CD14-positive monocyte (primary cell): ENCODE results near the gene B3GALT4. TPM values are rescaled to one million over a fixed set of nuclear protein-coding genes. Genes with fewer than 3 reads are reported as not detected.

Source experiments
- DNase-seq, 3 donors: peaks; one replicate each; pipeline ENCODE4 v3.0.0-alpha.2; 2011 to 2022
- H2AFZ ChIP-seq: 2 replicates; pipeline ENCODE4 v1.6.0; 2012; ENCODE audit warnings: mild to moderate bottlenecking, low read depth, low read length, inconsistent platforms; ENCODE audit not compliant: insufficient read depth, poor library complexity, severe bottlenecking
- H3K27ac ChIP-seq, 2 donors: 1 replicate in 1 of 2; 2 replicates in 1 of 2; pipeline ENCODE4 v1.5.1; 2012 to 2013; ENCODE audit warnings: low read length in 2 of 2, control low read depth in 1 of 2, inconsistent platforms in 1 of 2, low read depth in 1 of 2, mild to moderate bottlenecking in 1 of 2
- H3K27me3 ChIP-seq, 2 donors: one replicate each; pipeline versions ENCODE4 v1.6.0 to v1.6.1; 2011 to 2013; ENCODE audit warnings: low read length in 2 of 2; ENCODE audit not compliant: control insufficient read depth in 2 of 2, insufficient read depth in 2 of 2
- H3K36me3 ChIP-seq, 2 donors: replicated peaks in 1 of 2; 1 replicate in 1 of 2; 2 replicates in 1 of 2; pipeline versions ENCODE4 v1.5.1 to v1.6.1; 2012 to 2013; ENCODE audit warnings: low read length in 2 of 2, control low read depth in 1 of 2, inconsistent platforms in 1 of 2, mild to moderate bottlenecking in 1 of 2; ENCODE audit not compliant: insufficient read depth in 2 of 2, control insufficient read depth in 1 of 2
- H3K4me1 ChIP-seq, 2 donors: 1 replicate in 1 of 2; 2 replicates in 1 of 2; pipeline versions ENCODE4 v1.5.1 to v1.6.1; 2012 to 2013; ENCODE audit warnings: low read length in 2 of 2, control low read depth in 1 of 2, inconsistent platforms in 1 of 2, mild to moderate bottlenecking in 1 of 2, moderate library complexity in 1 of 2; ENCODE audit not compliant: insufficient read depth in 2 of 2, control insufficient read depth in 1 of 2
- H3K4me2 ChIP-seq: replicated peaks from 2 replicates; pipeline ENCODE3; 2012; ENCODE audit warnings: low read length, moderate library complexity, mild to moderate bottlenecking; ENCODE audit not compliant: poor library complexity, severe bottlenecking; ENCODE audit errors: extremely low read depth
- H3K4me3 ChIP-seq, 3 experiments: fragments of 200-600 bp in 1 of 3; sonication (generic) in 1 of 3; replicated peaks in 1 of 3; 1 replicate in 2 of 3; 2 replicates in 1 of 3; pipeline ENCODE4 v1.5.1; 2011 to 2013; ENCODE audit warnings: low read length in 3 of 3, mild to moderate bottlenecking in 3 of 3, control low read depth in 2 of 3, low read depth in 2 of 3, inconsistent platforms in 1 of 3, moderate library complexity in 1 of 3
- H3K79me2 ChIP-seq: 2 replicates; pipeline ENCODE4 v1.6.0; 2012; ENCODE audit warnings: mild to moderate bottlenecking, control low read depth, inconsistent platforms, low read length, moderate library complexity; ENCODE audit not compliant: insufficient read depth
- H3K9ac ChIP-seq: 2 replicates; pipeline ENCODE4 v1.6.0; 2017; ENCODE audit warnings: low read length, mild to moderate bottlenecking; ENCODE audit not compliant: insufficient read depth, poor library complexity, severe bottlenecking
- H3K9me3 ChIP-seq, 2 donors: replicated peaks in 1 of 2; 1 replicate in 1 of 2; 2 replicates in 1 of 2; pipeline versions ENCODE4 v1.5.1 to v1.6.1; 2012 to 2013; ENCODE audit warnings: low read length in 2 of 2, control low read depth in 1 of 2; ENCODE audit not compliant: control insufficient read depth in 1 of 2, insufficient read depth in 1 of 2
- H4K20me1 ChIP-seq: 2 replicates; pipeline ENCODE4 v1.6.0; 2012; ENCODE audit warnings: mild to moderate bottlenecking, low read length, control low read depth, moderate library complexity; ENCODE audit not compliant: insufficient read depth
- H3K27ac Mint-ChIP-seq, 7 donors: one replicate each; pipeline ENCODE4 v1.8.0; 2020; ENCODE audit warnings: mild to moderate bottlenecking in 7 of 7, mixed read lengths in 7 of 7, moderate library complexity in 6 of 7, inconsistent platforms in 2 of 7
- H3K27me3 Mint-ChIP-seq, 3 donors: one replicate each; pipeline ENCODE4 v1.8.0; 2021 to 2022; ENCODE audit warnings: low read depth in 3 of 3, mild to moderate bottlenecking in 3 of 3, mixed read lengths in 3 of 3, moderate library complexity in 3 of 3, inconsistent platforms in 1 of 3
- H3K36me3 Mint-ChIP-seq, 2 donors: one replicate each; pipeline ENCODE4 v1.8.0; 2020; ENCODE audit warnings: mixed read lengths in 2 of 2, inconsistent platforms in 1 of 2, mild to moderate bottlenecking in 1 of 2
- H3K4me1 Mint-ChIP-seq: one replicate; pipeline ENCODE4 v1.8.0; 2020; ENCODE audit warnings: mild to moderate bottlenecking, mixed read lengths
- H3K4me3 Mint-ChIP-seq, 2 donors: one replicate each; pipeline ENCODE4 v1.8.0; 2020; ENCODE audit warnings: mild to moderate bottlenecking in 2 of 2, mixed read lengths in 2 of 2, moderate library complexity in 1 of 2
- H3K9me3 Mint-ChIP-seq, 7 donors: one replicate each; pipeline ENCODE4 v1.8.0; 2020 to 2022; ENCODE audit warnings: mixed read lengths in 7 of 7, mild to moderate bottlenecking in 6 of 7, moderate library complexity in 6 of 7, inconsistent platforms in 2 of 7
- WGBS: methylation state at CpG from one replicate; pipeline ENCODE4 v1.1.5; 2013; ENCODE audit warnings: missing lambda C conversion rate; ENCODE audit not compliant: insufficient coverage; 5-methylcytosine and 5-hydroxymethylcytosine counted together
- intact Hi-C, 2 donors: fragments of 100-400 bp; cut with micrococcal nuclease; formaldehyde crosslinking; loops; one replicate each; pipeline versions ENCODE4 v1.15.0 to v1.15.1; 2023
- polyA plus RNA-seq, 3 donors: library from polyadenylated mRNA; depleted of rRNA in 1 of 3; unstranded in 2 of 3; stranded (reverse) in 1 of 3; fragments of 300-500 nt in 2 of 3; fragments of >200 nt in 1 of 3; fragmentation: Illumina TruSeq in 2 of 3; gene quantifications; 1 replicate in 2 of 3; 2 replicates in 1 of 3; pipeline ENCODE4 v1.2.3, GENCODE V29; 2012 to 2021
- TF ChIP-seq, protein P1 (sequence below): fragments of 200-600 bp; IDR thresholded peaks from one replicate; pipeline ENCODE4 v1.8.0; 2022; ENCODE audit warnings: antibody characterized with exemption, mild to moderate bottlenecking

The B3GALT4 gene
- polyA plus RNA-seq, 3 donors: 6.5 to 32.2 (median 28.5) TPM

- intact Hi-C loops: loop anchor here (2.0 to 10.0 kb wide), 10 partner anchors 36 to 314 kb away; partner anchors contain the start of genes COL11A2 (in 1 of the 2), RXRB (in 1 of the 2) and SLC39A7 (in 1 of the 2)
- H3K27me3 Mint-ChIP-seq: peaks cover 11 to 13% (median 11%) of the 10 kb centered on the region in 3 donors
- no peaks in the 10 kb centered on the region for H3K9me3 Mint-ChIP-seq
- H3K79me2 ChIP-seq: peaks cover 4% of the 10 kb centered on the region
- H3K36me3 ChIP-seq: peaks cover 10 to 21% of the 10 kb centered on the region in 2 donors
- peak overlapping the region; percentile 28 to 77 (median 31) for H3K4me3 ChIP-seq
- peaks cover 19 to 21% of the 10 kb centered on the region in 2 donors for H3K36me3 Mint-ChIP-seq
- H3K9ac ChIP-seq: peak overlapping the region; percentile 63
- H3K9me3 ChIP-seq: no peaks in the 10 kb centered on the region
- peak overlapping the region; percentile 89 for H2AFZ ChIP-seq
- 0% methylated on average over 17 of the region's 18 CpGs for WGBS
- TF ChIP-seq, protein P1, sequence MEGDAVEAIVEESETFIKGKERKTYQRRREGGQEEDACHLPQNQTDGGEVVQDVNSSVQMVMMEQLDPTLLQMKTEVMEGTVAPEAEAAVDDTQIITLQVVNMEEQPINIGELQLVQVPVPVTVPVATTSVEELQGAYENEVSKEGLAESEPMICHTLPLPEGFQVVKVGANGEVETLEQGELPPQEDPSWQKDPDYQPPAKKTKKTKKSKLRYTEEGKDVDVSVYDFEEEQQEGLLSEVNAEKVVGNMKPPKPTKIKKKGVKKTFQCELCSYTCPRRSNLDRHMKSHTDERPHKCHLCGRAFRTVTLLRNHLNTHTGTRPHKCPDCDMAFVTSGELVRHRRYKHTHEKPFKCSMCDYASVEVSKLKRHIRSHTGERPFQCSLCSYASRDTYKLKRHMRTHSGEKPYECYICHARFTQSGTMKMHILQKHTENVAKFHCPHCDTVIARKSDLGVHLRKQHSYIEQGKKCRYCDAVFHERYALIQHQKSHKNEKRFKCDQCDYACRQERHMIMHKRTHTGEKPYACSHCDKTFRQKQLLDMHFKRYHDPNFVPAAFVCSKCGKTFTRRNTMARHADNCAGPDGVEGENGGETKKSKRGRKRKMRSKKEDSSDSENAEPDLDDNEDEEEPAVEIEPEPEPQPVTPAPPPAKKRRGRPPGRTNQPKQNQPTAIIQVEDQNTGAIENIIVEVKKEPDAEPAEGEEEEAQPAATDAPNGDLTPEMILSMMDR: peak; percentile 65
- H3K27ac ChIP-seq: peak overlapping the region; percentile 90 to 93
- H3K4me2 ChIP-seq: peak overlapping the region; percentile 84
- H4K20me1 ChIP-seq: no peaks in the 10 kb centered on the region
- H3K4me3 Mint-ChIP-seq: peak overlapping the region; percentile 81 to 92
- H3K27me3 ChIP-seq: no peaks in the 10 kb centered on the region
- peak overlapping the region; percentile 91 to 97 (median 96) for H3K27ac Mint-ChIP-seq
- H3K4me1 Mint-ChIP-seq: peaks cover 32% of the 10 kb centered on the region
- H3K4me1 ChIP-seq: peaks cover 24 to 29% of the 10 kb centered on the region in 2 donors
- peak in 2 of 3 donors; percentile 21 to 52 for DNase-seq
Measured at GRCh38 chr6:33248643-33248931, 28.3 kb upstream of the B3GALT4 start.

GRCh38 chr6:33248932-33249731, 27.8 kb upstream of the B3GALT4 start:
- intact Hi-C loops: loop anchor here (2.0 to 10.0 kb wide), 10 partner anchors 37 to 314 kb away; partner anchors contain the start of genes COL11A2 (in 1 of the 2), RXRB (in 1 of the 2) and SLC39A7 (in 1 of the 2)
- Mint-ChIP-seq H3K27me3 (peaks cover 7 to 13% (median 7%) of the 10 kb centered on the region in 3 donors), H3K4me1 (peaks cover 32% of the 10 kb centered on the region), H3K4me3 (peak overlapping the region; percentile 81 to 92), H3K27ac (peak overlapping the region; percentile 91 to 97 (median 96)), H3K36me3 (peaks cover 19 to 21% of the 10 kb centered on the region in 2 donors), H3K9me3 (no peaks in the 10 kb centered on the region)
- H3K36me3 ChIP-seq: peaks cover 10 to 21% of the 10 kb centered on the region in 2 donors
- H2AFZ ChIP-seq: peak overlapping the region; percentile 90
- H3K27ac ChIP-seq: peak overlapping the region; percentile 92 to 93
- WGBS: under 1% methylated on average over 52 of the region's 58 CpGs
- H3K4me1 ChIP-seq: peaks cover 24 to 29% of the 10 kb centered on the region in 2 donors
- TF ChIP-seq, protein P1: no peak
- H3K4me2 ChIP-seq: peak overlapping the region; percentile 84
- H4K20me1 ChIP-seq: no peaks in the 10 kb centered on the region
- H3K27me3 ChIP-seq: no peaks in the 10 kb centered on the region
- DNase-seq: peak; percentile 99
- H3K9me3 ChIP-seq: no peaks in the 10 kb centered on the region
- H3K4me3 ChIP-seq: peak overlapping the region; percentile 43 to 77 (median 58)
- H3K79me2 ChIP-seq: peaks cover 4% of the 10 kb centered on the region
- H3K9ac ChIP-seq: peak overlapping the region; percentile 71
